ENCODE data around the gene LSP1.

LSP1 gene

GRCh38 chr11:1844221-1845094 is 8.4 kb upstream of the LSP1 start:
- TF ChIP-seq ZFX (IDR thresholded peaks at IDR 0.05) (no peak), CTCF (conservative IDR thresholded peaks at IDR 0.05) (no peak)

GRCh38 chr11:1845095-1845429 is 7.8 kb upstream of the LSP1 start:
- TF ChIP-seq ZFX (IDR thresholded peaks at IDR 0.05) (no peak), CTCF (conservative IDR thresholded peaks at IDR 0.05) (no peak)
- H3K27ac ChIP-seq: no peak overlapping the region

More at GRCh38 chr11:1844221-1845094, 8.4 kb upstream of the LSP1 start:
- no peak overlapping the region for H3K27ac ChIP-seq

GRCh38 chr11:1845561-1846452 is 7.1 kb upstream of the LSP1 start:
- TF ChIP-seq CTCF (conservative IDR thresholded peaks at IDR 0.05): no peak
- H3K27ac ChIP-seq: no peak overlapping the region

GRCh38 chr11:1846453-1846932 is 6.4 kb upstream of the LSP1 start:
- no peak overlapping the region for H3K27ac ChIP-seq
- TF ChIP-seq CTCF (conservative IDR thresholded peaks at IDR 0.05) (no peak), ZFX (IDR thresholded peaks at IDR 0.05) (no peak)

GRCh38 chr11:1847006-1847735 is 5.7 kb upstream of the LSP1 start:
- H3K27ac ChIP-seq: no peak overlapping the region
- TF ChIP-seq ZFX (IDR thresholded peaks at IDR 0.05) (no peak), CTCF (conservative IDR thresholded peaks at IDR 0.05) (no peak)

- H3K27ac ChIP-seq: no peak overlapping the region
- TF ChIP-seq ZFX (IDR thresholded peaks at IDR 0.05): no peak
- TF ChIP-seq CTCF (conservative IDR thresholded peaks at IDR 0.05): no peak
Observed at GRCh38 chr11:1847926-1848639, 4.8 kb upstream of the LSP1 start.
